Measurements from ENCODE around the gene SH3PXD2A. TPM values are rescaled to one million over a fixed set of nuclear protein-coding genes. Genes with fewer than 3 reads are reported as not detected.

Gene SH3PXD2A
- total and polyA plus RNA-seq, 10 donors: 2.6 to 50.0 (median 35.2) TPM

DNA sequence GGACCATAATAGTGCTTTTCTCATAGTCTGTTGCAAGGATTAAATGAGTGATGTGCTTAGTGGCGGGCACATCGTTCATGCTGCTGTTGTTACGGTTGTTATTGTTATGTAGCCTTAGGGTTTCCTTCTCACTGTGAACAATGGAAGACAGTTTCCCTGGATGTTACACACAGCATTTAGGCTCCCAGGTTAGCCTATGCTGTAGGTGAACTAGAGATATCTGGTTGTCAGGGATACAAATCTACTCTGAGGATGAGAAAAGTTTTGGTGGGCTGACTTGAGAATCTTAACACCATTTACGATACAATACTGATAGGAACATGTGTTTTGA lies 14.7 kb downstream of the SH3PXD2A start:
- DNase-seq: no peak
- WGBS, 5 donors: 74 to 90% (median 76%) methylated on average over 4 of the region's 4 CpGs
- H3K4me3 ChIP-seq: no peak overlapping the region
- peak overlapping the region in 3 of 8 donors; percentile 39 to 52 (median 41) for H3K27ac ChIP-seq
- TF ChIP-seq POLR2A (IDR thresholded peaks at IDR 0.05) (no peak), POLR2AphosphoS5 (IDR thresholded peaks at IDR 0.05) (no peak)
- TF ChIP-seq, protein P1, sequence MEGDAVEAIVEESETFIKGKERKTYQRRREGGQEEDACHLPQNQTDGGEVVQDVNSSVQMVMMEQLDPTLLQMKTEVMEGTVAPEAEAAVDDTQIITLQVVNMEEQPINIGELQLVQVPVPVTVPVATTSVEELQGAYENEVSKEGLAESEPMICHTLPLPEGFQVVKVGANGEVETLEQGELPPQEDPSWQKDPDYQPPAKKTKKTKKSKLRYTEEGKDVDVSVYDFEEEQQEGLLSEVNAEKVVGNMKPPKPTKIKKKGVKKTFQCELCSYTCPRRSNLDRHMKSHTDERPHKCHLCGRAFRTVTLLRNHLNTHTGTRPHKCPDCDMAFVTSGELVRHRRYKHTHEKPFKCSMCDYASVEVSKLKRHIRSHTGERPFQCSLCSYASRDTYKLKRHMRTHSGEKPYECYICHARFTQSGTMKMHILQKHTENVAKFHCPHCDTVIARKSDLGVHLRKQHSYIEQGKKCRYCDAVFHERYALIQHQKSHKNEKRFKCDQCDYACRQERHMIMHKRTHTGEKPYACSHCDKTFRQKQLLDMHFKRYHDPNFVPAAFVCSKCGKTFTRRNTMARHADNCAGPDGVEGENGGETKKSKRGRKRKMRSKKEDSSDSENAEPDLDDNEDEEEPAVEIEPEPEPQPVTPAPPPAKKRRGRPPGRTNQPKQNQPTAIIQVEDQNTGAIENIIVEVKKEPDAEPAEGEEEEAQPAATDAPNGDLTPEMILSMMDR (IDR thresholded peaks at IDR 0.05 in 8 of 11, conservative IDR thresholded peaks at IDR 0.05 in 3 of 11): no peak
- peaks cover 9 to 85% (median 53%) of the 10 kb centered on the region in 6 donors for H3K4me1 ChIP-seq
- H3K36me3 ChIP-seq: no peaks in the 10 kb centered on the region
- intact Hi-C loops (cut with DNase I; ENCODE audit: low total_unique reads): no loop called here
- no peaks in the 10 kb centered on the region for H3K9me3 ChIP-seq
- no peaks in the 10 kb centered on the region for H3K27me3 ChIP-seq (replicated peaks in 1 of 7)

GRCh38 chr10:103839872-103840739 lies 15.3 kb downstream of the SH3PXD2A start:
- no peaks in the 10 kb centered on the region for H3K27me3 ChIP-seq (replicated peaks in 1 of 7)
- WGBS, 5 donors: 62 to 75% (median 68%) methylated on average over 18 of the region's 18 CpGs
- H3K36me3 ChIP-seq: no peaks in the 10 kb centered on the region
- peak overlapping the region in 5 of 8 donors; percentile 7 to 52 (median 39) for H3K27ac ChIP-seq
- DNase-seq: peak; percentile 77
- peaks cover 4 to 85% (median 53%) of the 10 kb centered on the region in 6 donors for H3K4me1 ChIP-seq
- no peak overlapping the region for H3K4me3 ChIP-seq
- TF ChIP-seq, protein P1 (IDR thresholded peaks at IDR 0.05 in 8 of 11, conservative IDR thresholded peaks at IDR 0.05 in 3 of 11): no peak
- peak; percentile 21 to 64 (median 25) for TF ChIP-seq POLR2AphosphoS5 (IDR thresholded peaks at IDR 0.05)
- no peaks in the 10 kb centered on the region for H3K9me3 ChIP-seq
- intact Hi-C loops (cut with DNase I; ENCODE audit: low total_unique reads): no loop called here

GRCh38 chr10:103839519-103839871 lies 15.9 kb downstream of the SH3PXD2A start:
- no peak for TF ChIP-seq POLR2A (IDR thresholded peaks at IDR 0.05)
- TF ChIP-seq, protein P1 (IDR thresholded peaks at IDR 0.05 in 8 of 11, conservative IDR thresholded peaks at IDR 0.05 in 3 of 11): no peak
- TF ChIP-seq POLR2AphosphoS5 (IDR thresholded peaks at IDR 0.05): no peak
- H3K36me3 ChIP-seq: no peaks in the 10 kb centered on the region
- peaks cover 6 to 85% (median 52%) of the 10 kb centered on the region in 6 donors for H3K4me1 ChIP-seq
- no peak overlapping the region for H3K4me3 ChIP-seq
- DNase-seq: peak; percentile 41
- peak overlapping the region in 4 of 8 donors; percentile 7 to 52 (median 40) for H3K27ac ChIP-seq
- 80 to 94% (median 85%) methylated on average over 8 to 9 of the region's 9 CpGs for WGBS, 5 donors
- H3K27me3 ChIP-seq (replicated peaks in 1 of 7): no peaks in the 10 kb centered on the region
- intact Hi-C loops (cut with DNase I; ENCODE audit: low total_unique reads): no loop called here
- H3K9me3 ChIP-seq: no peaks in the 10 kb centered on the region

DNA sequence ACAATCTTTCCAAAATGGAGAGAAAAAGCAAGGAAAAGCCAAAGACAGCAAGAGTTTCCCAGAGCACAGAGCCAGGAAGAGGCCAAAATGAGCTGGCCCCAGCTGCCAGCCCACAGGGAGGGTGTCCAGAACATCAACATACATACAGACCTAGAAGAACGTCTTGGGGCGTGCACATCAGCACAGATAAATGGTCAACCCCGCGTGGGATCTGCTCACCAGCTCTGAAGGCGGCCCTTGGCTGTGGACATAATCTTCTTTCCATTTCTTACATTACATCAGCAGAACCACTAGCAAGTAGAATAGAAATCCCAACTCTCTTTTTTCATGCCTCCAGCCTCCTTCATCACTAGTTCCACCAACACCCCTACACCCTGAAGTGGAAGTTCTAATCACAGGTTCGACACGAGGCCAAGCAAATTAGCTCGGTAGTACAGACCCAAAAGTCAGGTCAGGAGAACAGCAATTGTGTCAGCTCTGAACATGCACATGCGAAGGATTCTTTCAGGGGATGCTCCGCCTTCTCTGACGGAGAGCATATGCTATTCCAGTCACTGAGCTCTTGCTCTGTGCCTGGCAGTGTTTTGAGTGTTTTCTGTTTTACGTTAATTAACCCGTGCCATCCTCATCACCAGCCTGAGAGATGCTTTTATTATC lies 16.4 kb downstream of the SH3PXD2A start:
- intact Hi-C loops (cut with DNase I; ENCODE audit: low total_unique reads): no loop called here
- H3K27ac ChIP-seq: peak overlapping the region in 5 of 8 donors; percentile 35 to 66 (median 60)
- peaks cover 6 to 85% (median 54%) of the 10 kb centered on the region in 6 donors for H3K4me1 ChIP-seq
- H3K4me3 ChIP-seq: no peak overlapping the region
- DNase-seq: no peak
- no peaks in the 10 kb centered on the region for H3K27me3 ChIP-seq (replicated peaks in 1 of 7)
- no peaks in the 10 kb centered on the region for H3K36me3 ChIP-seq
- H3K9me3 ChIP-seq: no peaks in the 10 kb centered on the region
- TF ChIP-seq, protein P1 (IDR thresholded peaks at IDR 0.05 in 8 of 11, conservative IDR thresholded peaks at IDR 0.05 in 3 of 11): no peak
- TF ChIP-seq POLR2A (IDR thresholded peaks at IDR 0.05): no peak
- TF ChIP-seq POLR2AphosphoS5 (IDR thresholded peaks at IDR 0.05): no peak
- WGBS, 5 donors: 78 to 89% (median 85%) methylated on average over 13 of the region's 13 CpGs
